ENCODE data around the gene KIAA0753. TPM values are rescaled to one million over a fixed set of nuclear protein-coding genes. Genes with fewer than 3 reads are reported as not detected.

Gene KIAA0753
- total and polyA plus RNA-seq, 2 of the 13 experiments (the other 11 are each of a cell fraction or from before 2014, with no cell fraction given), result 5.2 to 9.1 TPM

DNA sequence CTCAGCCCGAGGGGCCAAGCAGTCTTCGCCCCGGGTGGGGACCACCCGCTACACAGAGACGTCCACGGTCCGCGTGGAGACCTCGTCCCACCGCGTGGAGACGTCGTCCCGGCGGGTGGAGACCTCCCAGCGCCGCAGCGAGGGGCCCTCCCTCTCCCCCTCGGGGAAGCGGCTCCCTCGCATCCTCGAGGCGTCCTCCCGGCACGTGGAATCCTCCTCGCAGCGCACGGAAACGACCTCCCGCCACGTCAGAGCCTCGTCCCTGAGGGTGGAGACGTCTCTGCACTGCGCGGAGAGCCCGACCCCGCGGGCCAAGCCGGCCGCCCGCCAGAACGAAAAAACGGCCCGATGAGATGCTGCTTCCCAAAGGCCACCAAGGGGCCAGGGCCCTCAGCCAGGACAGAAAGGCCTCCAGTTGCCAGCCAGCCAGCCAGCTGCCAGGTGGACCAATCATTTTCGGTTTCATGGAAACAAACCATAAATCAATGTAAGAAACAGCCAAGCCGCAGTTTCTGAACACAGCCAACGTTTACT is 11.5 kb upstream of the KIAA0753 start (continued):
- TF ChIP-seq ZNF788 (CRISPR knock-in tag; IDR thresholded peaks at IDR 0.05; ENCODE audit: borderline replicate concordance) (peak; percentile 92), MTF2 (CRISPR knock-in tag; IDR thresholded peaks at IDR 0.05; ENCODE audit: borderline replicate concordance) (no peak; the same call in 1 of the 2 replicates), STAT5B (CRISPR knock-in tag; IDR thresholded peaks at IDR 0.05) (no peak; the same call in 1 of the 2 replicates), ZNF17 (CRISPR knock-in tag; IDR thresholded peaks at IDR 0.05) (no peak), ELF4 (CRISPR knock-in tag; IDR thresholded peaks at IDR 0.05; ENCODE audit: borderline replicate concordance) (peak; percentile 81; the same call in 1 of the 2 replicates), ZNF557 (CRISPR knock-in tag; IDR thresholded peaks at IDR 0.05) (peak; percentile 91), JARID2 (CRISPR knock-in tag; IDR thresholded peaks at IDR 0.05; ENCODE audit: insufficient replicate concordance) (peak; percentile 48), KMT2B (CRISPR knock-in tag; IDR thresholded peaks at IDR 0.05) (peak; percentile 65), ZSCAN30 (CRISPR knock-in tag; IDR thresholded peaks at IDR 0.05) (peak; percentile 97), ZNF576 (CRISPR knock-in tag; IDR thresholded peaks at IDR 0.05) (peak; percentile 85; the same call in 1 of the 2 replicates), ELF3 (CRISPR knock-in tag; IDR thresholded peaks at IDR 0.05) (peak; percentile 54; the same call in 1 of the 2 replicates), SMYD3 (CRISPR knock-in tag; IDR thresholded peaks at IDR 0.05) (peak; percentile 98; the same call in 1 of the 2 replicates), SAP130 (CRISPR knock-in tag; IDR thresholded peaks at IDR 0.05; ENCODE audit: low read depth) (no peak), KDM4B (CRISPR knock-in tag; IDR thresholded peaks at IDR 0.05) (no peak; the same call in 1 of the 2 replicates), TEAD2 (CRISPR knock-in tag; IDR thresholded peaks at IDR 0.05) (peak; percentile 54; the same call in 1 of the 2 replicates), GTF2F1 (IDR thresholded peaks at IDR 0.05; ENCODE audit: low read length) (no peak), PREB (CRISPR knock-in tag; IDR thresholded peaks at IDR 0.05) (peak; percentile 96), ZNF354B (CRISPR knock-in tag; IDR thresholded peaks at IDR 0.05) (0 out of 2 replicates have a peak, but pooled peaks have one; percentile 89)
- TF ChIP-seq, protein P1, sequence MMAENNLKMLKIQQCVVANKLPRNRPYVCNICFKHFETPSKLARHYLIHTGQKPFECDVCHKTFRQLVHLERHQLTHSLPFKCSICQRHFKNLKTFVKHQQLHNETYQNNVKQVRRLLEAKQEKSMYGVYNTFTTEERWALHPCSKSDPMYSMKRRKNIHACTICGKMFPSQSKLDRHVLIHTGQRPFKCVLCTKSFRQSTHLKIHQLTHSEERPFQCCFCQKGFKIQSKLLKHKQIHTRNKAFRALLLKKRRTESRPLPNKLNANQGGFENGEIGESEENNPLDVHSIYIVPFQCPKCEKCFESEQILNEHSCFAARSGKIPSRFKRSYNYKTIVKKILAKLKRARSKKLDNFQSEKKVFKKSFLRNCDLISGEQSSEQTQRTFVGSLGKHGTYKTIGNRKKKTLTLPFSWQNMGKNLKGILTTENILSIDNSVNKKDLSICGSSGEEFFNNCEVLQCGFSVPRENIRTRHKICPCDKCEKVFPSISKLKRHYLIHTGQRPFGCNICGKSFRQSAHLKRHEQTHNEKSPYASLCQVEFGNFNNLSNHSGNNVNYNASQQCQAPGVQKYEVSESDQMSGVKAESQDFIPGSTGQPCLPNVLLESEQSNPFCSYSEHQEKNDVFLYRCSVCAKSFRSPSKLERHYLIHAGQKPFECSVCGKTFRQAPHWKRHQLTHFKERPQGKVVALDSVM (CRISPR knock-in tag; IDR thresholded peaks at IDR 0.05), result peak; percentile 74
- TF ChIP-seq, protein P2, sequence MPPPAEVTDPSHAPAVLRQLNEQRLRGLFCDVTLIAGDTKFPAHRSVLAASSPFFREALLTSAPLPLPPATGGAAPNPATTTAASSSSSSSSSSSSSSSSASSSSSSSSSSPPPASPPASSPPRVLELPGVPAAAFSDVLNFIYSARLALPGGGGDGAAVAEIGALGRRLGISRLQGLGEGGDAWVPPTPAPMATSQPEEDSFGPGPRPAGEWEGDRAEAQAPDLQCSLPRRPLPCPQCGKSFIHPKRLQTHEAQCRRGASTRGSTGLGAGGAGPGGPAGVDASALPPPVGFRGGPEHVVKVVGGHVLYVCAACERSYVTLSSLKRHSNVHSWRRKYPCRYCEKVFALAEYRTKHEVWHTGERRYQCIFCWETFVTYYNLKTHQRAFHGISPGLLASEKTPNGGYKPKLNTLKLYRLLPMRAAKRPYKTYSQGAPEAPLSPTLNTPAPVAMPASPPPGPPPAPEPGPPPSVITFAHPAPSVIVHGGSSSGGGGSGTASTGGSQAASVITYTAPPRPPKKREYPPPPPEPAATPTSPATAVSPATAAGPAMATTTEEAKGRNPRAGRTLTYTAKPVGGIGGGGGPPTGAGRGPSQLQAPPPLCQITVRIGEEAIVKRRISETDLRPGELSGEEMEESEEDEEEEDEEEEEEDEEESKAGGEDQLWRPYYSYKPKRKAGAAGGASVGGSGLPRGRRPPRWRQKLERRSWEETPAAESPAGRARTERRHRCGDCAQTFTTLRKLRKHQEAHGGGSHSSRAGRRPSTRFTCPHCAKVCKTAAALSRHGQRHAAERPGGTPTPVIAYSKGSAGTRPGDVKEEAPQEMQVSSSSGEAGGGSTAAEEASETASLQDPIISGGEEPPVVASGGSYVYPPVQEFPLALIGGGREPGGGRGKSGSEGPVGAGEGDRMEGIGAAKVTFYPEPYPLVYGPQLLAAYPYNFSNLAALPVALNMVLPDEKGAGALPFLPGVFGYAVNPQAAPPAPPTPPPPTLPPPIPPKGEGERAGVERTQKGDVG (CRISPR knock-in tag; IDR thresholded peaks at IDR 0.05; ENCODE audit: borderline replicate concordance), result peak; percentile 97; the same call in 1 of the 2 replicates
- TF ChIP-seq, protein P3, sequence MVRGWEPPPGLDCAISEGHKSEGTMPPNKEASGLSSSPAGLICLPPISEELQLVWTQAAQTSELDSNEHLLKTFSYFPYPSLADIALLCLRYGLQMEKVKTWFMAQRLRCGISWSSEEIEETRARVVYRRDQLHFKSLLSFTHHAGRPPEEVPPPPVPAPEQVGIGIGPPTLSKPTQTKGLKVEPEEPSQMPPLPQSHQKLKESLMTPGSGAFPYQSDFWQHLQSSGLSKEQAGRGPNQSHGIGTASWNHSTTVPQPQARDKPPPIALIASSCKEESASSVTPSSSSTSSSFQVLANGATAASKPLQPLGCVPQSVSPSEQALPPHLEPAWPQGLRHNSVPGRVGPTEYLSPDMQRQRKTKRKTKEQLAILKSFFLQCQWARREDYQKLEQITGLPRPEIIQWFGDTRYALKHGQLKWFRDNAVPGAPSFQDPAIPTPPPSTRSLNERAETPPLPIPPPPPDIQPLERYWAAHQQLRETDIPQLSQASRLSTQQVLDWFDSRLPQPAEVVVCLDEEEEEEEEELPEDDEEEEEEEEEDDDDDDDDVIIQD (CRISPR knock-in tag; IDR thresholded peaks at IDR 0.05; ENCODE audit: low read depth), result no peak
